HCT116 (cell line): ENCODE measurements around the gene CDH4. TPM values are rescaled to one million over a fixed set of nuclear protein-coding genes. Genes with fewer than 3 reads are reported as not detected.

Source experiments
- ATAC-seq: fragments of 200-7000 bp; cut with Tn5 transposase; 2 replicates; pipeline ENCODE4 v1.9.1; 2020; ENCODE audit warnings: mild to moderate bottlenecking, moderate library complexity
- BruUV-seq: library from RNA; stranded (reverse); fragments of 400-500 nt; replicated peaks from 2 replicates; lab custom pipeline; 2021; lab: Mats Ljungman, UMichigan
- CTCF ChIA-PET: fragments of 300-600 bp; sonication (Branson Sonifier 250); formaldehyde crosslinking; loops from one replicate; lab custom pipeline; 2021; ENCODE audit warnings: antibody characterized with exemption; lab: Charles Lee
- POLR2A ChIA-PET: fragments of 300-600, 350-600 bp; sonication (Branson Sonifier 250); formaldehyde crosslinking; loops from one replicate; lab custom pipeline; 2021; ENCODE audit warnings: antibody characterized with exemption; lab: Charles Lee
- RAD21 ChIA-PET, 2 experiments: fragments of 300-600 bp; sonication (Branson Sonifier 250); formaldehyde crosslinking; loops; one replicate each; lab custom pipeline; 2023; ENCODE audit warnings: low total read pairs in 2 of 2; ENCODE audit not compliant: uncharacterized antibody in 2 of 2, unreplicated experiment in 2 of 2, low non-redundant PET in 1 of 2; lab: Charles Lee
- DNase-seq: peaks from one replicate; pipeline ENCODE4 v3.0.0-alpha.2; 2010; ENCODE audit warnings: low read depth, low spot score
- H2AFZ ChIP-seq: fragments of 200-600 bp; shearing (Covaris generic), sonication (generic); 2 replicates; pipeline ENCODE4 v1.6.1; 2017; ENCODE audit warnings: low read depth, mixed run types, mixed read lengths, antibody characterized with exemption, low read length; ENCODE audit not compliant: poor library complexity, severe bottlenecking
- H3K27ac ChIP-seq: 2 replicates; pipeline ENCODE4 v1.5.1; 2012; ENCODE audit warnings: low read depth, low read length
- H3K27me3 ChIP-seq: fragments of 200-600 bp; sonication (generic); 2 replicates; pipeline ENCODE4 v1.6.1; 2016; ENCODE audit warnings: mixed run types, low read length, mixed read lengths; ENCODE audit not compliant: insufficient read depth
- H3K36me3 ChIP-seq, 2 experiments: fragments of 200-500 bp in 1 of 2; fragments of 200-600 bp in 1 of 2; sonication (Bioruptor generic) in 1 of 2; sonication (generic) in 1 of 2; 2 replicates each; pipeline versions ENCODE4 v1.5.1 to v1.6.1; 2014 to 2016; ENCODE audit warnings: low read length in 2 of 2, inconsistent platforms in 1 of 2, mixed read lengths in 1 of 2, mixed run types in 1 of 2; ENCODE audit not compliant: insufficient read depth in 2 of 2, control insufficient read depth in 1 of 2
- H3K4me1 ChIP-seq, 2 experiments: fragments of 200-600 bp in 1 of 2; sonication (generic) in 1 of 2; 2 replicates each; pipeline versions ENCODE4 v1.5.1 to v1.6.1; 2012 to 2017; ENCODE audit warnings: low read length in 2 of 2, inconsistent platforms in 1 of 2, mild to moderate bottlenecking in 1 of 2, mixed read lengths in 1 of 2, mixed run types in 1 of 2, moderate library complexity in 1 of 2; ENCODE audit not compliant: insufficient read depth in 2 of 2, control insufficient read depth in 1 of 2
- H3K4me2 ChIP-seq: fragments of 200-600 bp; sonication (generic); 2 replicates; pipeline ENCODE4 v1.6.1; 2017; ENCODE audit warnings: mixed run types, low read length, mixed read lengths
- H3K4me3 ChIP-seq, 2 experiments: fragments of 200-600 bp in 1 of 2; sonication (generic) in 1 of 2; replicated peaks in 1 of 2; 2 replicates each; pipeline ENCODE4 v1.5.1; 2011 to 2016; ENCODE audit warnings: low read length in 2 of 2, control low read depth in 1 of 2, low read depth in 1 of 2, mild to moderate bottlenecking in 1 of 2, mixed read lengths in 1 of 2, mixed run types in 1 of 2
- H3K79me2 ChIP-seq: fragments of 200-600 bp; sonication (generic); 2 replicates; pipeline ENCODE4 v1.6.1; 2017; ENCODE audit warnings: mild to moderate bottlenecking, mixed run types, low read length, moderate library complexity, mixed read lengths; ENCODE audit not compliant: insufficient read depth
- H3K9ac ChIP-seq: fragments of 200-600 bp; sonication (generic); 2 replicates; pipeline ENCODE4 v1.6.1; 2016; ENCODE audit warnings: low read length, mixed read lengths
- H3K9me2 ChIP-seq: fragments of 200-600 bp; sonication (generic), shearing (Covaris generic); 2 replicates; pipeline ENCODE4 v1.6.1; 2017; ENCODE audit warnings: mixed run types, mild to moderate bottlenecking, moderate library complexity; ENCODE audit not compliant: insufficient read depth
- H3K9me3 ChIP-seq, 2 experiments: fragments of 200-500 bp in 1 of 2; fragments of 200-600 bp in 1 of 2; sonication (Bioruptor generic) in 1 of 2; sonication (generic) in 1 of 2; 2 replicates each; pipeline ENCODE4 v1.6.1; 2014 to 2017; ENCODE audit warnings: low read length in 2 of 2, mixed read lengths in 2 of 2, inconsistent platforms in 1 of 2, low read depth in 1 of 2, mild to moderate bottlenecking in 1 of 2, mixed run types in 1 of 2, moderate library complexity in 1 of 2; ENCODE audit not compliant: control insufficient read depth in 1 of 2, insufficient read depth in 1 of 2
- H4K20me1 ChIP-seq: fragments of 200-600 bp; sonication (generic), shearing (Covaris generic); 2 replicates; pipeline ENCODE4 v1.6.1; 2017; ENCODE audit warnings: mixed run types, mild to moderate bottlenecking, moderate library complexity; ENCODE audit not compliant: insufficient read depth
- CTCF ChIP-seq, 3 experiments: fragments of 200-600 bp in 1 of 3; sonication (generic) in 1 of 3; IDR thresholded peaks in 2 of 3; conservative IDR thresholded peaks in 1 of 3; 2 replicates each; pipeline ENCODE4 v1.5.1; 2012 to 2017; ENCODE audit warnings: low read depth in 2 of 3, low read length in 2 of 3, antibody characterized with exemption in 1 of 3, borderline replicate concordance in 1 of 3, control low read depth in 1 of 3, mild to moderate bottlenecking in 1 of 3, mixed read lengths in 1 of 3, mixed run types in 1 of 3, moderate library complexity in 1 of 3; ENCODE audit not compliant: insufficient read depth in 1 of 3
- FOSL1 ChIP-seq: IDR thresholded peaks from 2 replicates; pipeline ENCODE4 v1.6.1; 2012; ENCODE audit warnings: low read depth
- POLR2A ChIP-seq: IDR thresholded peaks from 2 replicates; pipeline ENCODE4 v1.7.0; 2011; ENCODE audit warnings: borderline replicate concordance; ENCODE audit not compliant: insufficient read depth, insufficient read length; ENCODE audit errors: extremely low read depth
- RAD21 ChIP-seq: IDR thresholded peaks from 2 replicates; pipeline ENCODE4 v1.6.1; 2012; ENCODE audit warnings: low read depth, mild to moderate bottlenecking
- REST ChIP-seq: IDR thresholded peaks from 2 replicates; pipeline ENCODE4 v1.6.1; 2012; ENCODE audit warnings: low read depth
- YY1 ChIP-seq: IDR thresholded peaks from 2 replicates; pipeline ENCODE4 v1.6.1; 2011; ENCODE audit warnings: low read length, low read depth, moderate library complexity, mild to moderate bottlenecking; ENCODE audit not compliant: insufficient replicate concordance; ENCODE audit errors: extremely low read depth
- intact Hi-C: fragments of 100-400 bp; cut with micrococcal nuclease; formaldehyde crosslinking; loops from 2 replicates; pipeline ENCODE4 v1.10.0; 2022
- total RNA-seq: library from RNA; stranded (reverse); gene quantifications from one replicate; pipeline ENCODE4 v1.2.1, GENCODE V29; 2021; ENCODE audit not compliant: unreplicated experiment

CDH4 gene
- total RNA-seq, 1 experiment from 2014 or later: not detected

- no peak for TF ChIP-seq REST
Measured at GRCh38 chr20:61732511-61733210, 480.6 kb downstream of the CDH4 start (continued).

- TF ChIP-seq YY1: no peak
- no peak for TF ChIP-seq POLR2A
- TF ChIP-seq FOSL1: no peak
- TF ChIP-seq CTCF (IDR thresholded peaks at IDR 0.05 in 2 of 3, conservative IDR thresholded peaks at IDR 0.05 in 1 of 3; ENCODE audit: borderline replicate concordance in 1 of 3, insufficient read depth in 1 of 3, low read depth in 2 of 3, low read length in 2 of 3): no peak
- TF ChIP-seq RAD21: no peak
- H3K9me2 ChIP-seq: no peaks in the 10 kb centered on the region
Measured at GRCh38 chr20:61733216-61733615, 481.2 kb downstream of the CDH4 start.

More at GRCh38 chr20:61733216-61733615, 481.2 kb downstream of the CDH4 start:
- no peak overlapping the region for H3K9ac ChIP-seq
- no peak overlapping the region for H3K4me2 ChIP-seq
- intact Hi-C loops: no loop called here
- peaks cover 24% of the 10 kb centered on the region for H3K27me3 ChIP-seq
- no peak overlapping the region for H3K4me3 ChIP-seq
- no TSS peak for BruUV-seq
- POLR2A ChIA-PET: no interaction called here
- no peaks in the 10 kb centered on the region for H3K4me1 ChIP-seq
- RAD21 ChIA-PET: no interaction called here
- no peak overlapping the region for H2AFZ ChIP-seq
- H3K79me2 ChIP-seq: no peaks in the 10 kb centered on the region
- no peak overlapping the region for H3K27ac ChIP-seq
- ATAC-seq: no peak
- no peak for DNase-seq
- CTCF ChIA-PET: no interaction called here
- H3K9me3 ChIP-seq: no peaks in the 10 kb centered on the region
- H3K36me3 ChIP-seq: no peaks in the 10 kb centered on the region
- no peaks in the 10 kb centered on the region for H4K20me1 ChIP-seq
